NT2/D1 (cell line): Measurements from ENCODE around the gene INS.

Experiments
- SUZ12 ChIP-seq: IDR thresholded peaks from 2 replicates; pipeline ENCODE4 v1.6.1; 2011; ENCODE audit not compliant: insufficient read length, insufficient read depth; ENCODE audit errors: extremely low read depth
- YY1 ChIP-seq: IDR thresholded peaks from 2 replicates; pipeline ENCODE4 v1.6.1; 2011; ENCODE audit not compliant: insufficient read length, insufficient read depth
- ZNF274 ChIP-seq: IDR thresholded peaks from 2 replicates; pipeline ENCODE4 v1.6.1; 2011; ENCODE audit warnings: mild to moderate bottlenecking, low read depth, low read length

DNA sequence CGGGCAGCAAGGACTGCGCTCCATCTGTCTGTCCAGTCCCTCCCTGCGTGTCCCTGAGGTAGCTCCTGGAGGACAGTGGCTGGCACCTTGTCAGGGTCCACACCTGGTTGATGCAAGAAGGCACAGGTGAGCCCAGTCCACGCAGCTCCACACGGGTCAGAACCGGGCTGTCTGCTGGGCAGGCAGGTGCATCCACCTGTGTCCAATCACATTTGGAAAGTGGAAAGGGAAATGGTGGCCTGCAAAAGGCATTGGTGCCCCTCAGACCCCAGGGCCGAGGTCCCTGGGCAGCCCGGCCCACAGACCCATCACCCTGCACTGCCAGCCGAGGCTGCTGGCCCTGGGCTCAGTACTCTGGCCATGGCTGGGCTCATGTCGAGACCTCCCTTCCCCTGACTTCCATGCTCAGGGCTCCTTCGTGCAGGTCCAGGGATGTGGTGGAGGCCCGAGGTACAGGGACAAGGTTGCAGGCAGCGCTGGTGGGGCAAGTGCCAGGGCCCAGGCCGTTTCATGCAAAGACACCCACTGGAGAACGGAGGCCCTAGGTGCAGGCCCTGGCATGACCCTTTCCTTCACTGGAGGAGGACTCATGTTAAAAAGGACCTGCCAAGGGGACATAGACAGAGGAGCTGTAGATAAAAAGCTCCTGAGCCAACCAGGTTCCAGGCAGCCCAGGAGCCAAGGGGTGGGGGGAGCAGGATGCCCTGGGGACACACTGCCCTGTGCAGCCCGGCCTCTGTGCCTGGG is 49.5 kb upstream of the INS start:
- TF ChIP-seq ZNF274 (no peak), YY1 (no peak), SUZ12 (no peak)
